ENCODE data around the gene DLD. TPM values are rescaled to one million over a fixed set of nuclear protein-coding genes. Genes with fewer than 3 reads are reported as not detected.

Gene DLD
- total and polyA plus RNA-seq, 2 of the 13 experiments (the other 11 are each of a cell fraction or from before 2014, with no cell fraction given) = 56.8 to 95.2 TPM

GRCh38 chr7:107967420-107967819 is 76.4 kb downstream of the DLD start (continued):
- TF ChIP-seq PRDM10 (CRISPR knock-in tag; IDR thresholded peaks at IDR 0.05; ENCODE audit: low read depth) (no peak), GABPB1 (CRISPR knock-in tag; IDR thresholded peaks at IDR 0.05) (no peak), RBM39 (IDR thresholded peaks at IDR 0.05; ENCODE audit: low read depth, low read length, poor library complexity, severe bottlenecking) (no peak), ATF1 (CRISPR knock-in tag; IDR thresholded peaks at IDR 0.05) (peak; percentile 47; the same call in 1 of the 2 replicates), GLMP (CRISPR knock-in tag; IDR thresholded peaks at IDR 0.05; ENCODE audit: borderline replicate concordance) (no peak), ZNF713 (CRISPR knock-in tag; IDR thresholded peaks at IDR 0.05) (no peak), RCOR2 (CRISPR knock-in tag; IDR thresholded peaks at IDR 0.05) (peak; percentile 88), NR2C2 (CRISPR knock-in tag; IDR thresholded peaks at IDR 0.05; ENCODE audit: borderline replicate concordance) (no peak), JARID2 (CRISPR knock-in tag; IDR thresholded peaks at IDR 0.05; ENCODE audit: insufficient replicate concordance) (no peak), ZNF10 (CRISPR knock-in tag; IDR thresholded peaks at IDR 0.05; ENCODE audit: borderline replicate concordance, low read depth) (no peak), MEIS2 (CRISPR knock-in tag; IDR thresholded peaks at IDR 0.05) (no peak), ZNF207 (IDR thresholded peaks at IDR 0.05; ENCODE audit: borderline replicate concordance) (no peak), ATF7 (IDR thresholded peaks at IDR 0.05) (no peak), ATF7 (CRISPR knock-in tag; IDR thresholded peaks at IDR 0.05) (no peak), ZNF550 (CRISPR knock-in tag; IDR thresholded peaks at IDR 0.05; ENCODE audit: borderline replicate concordance) (no peak), CEBPB (IDR thresholded peaks at IDR 0.05; ENCODE audit: borderline replicate concordance, low read depth, low read length) (no peak), PLRG1 (conservative IDR thresholded peaks at IDR 0.05) (no peak), ZNF235 (CRISPR knock-in tag; IDR thresholded peaks at IDR 0.05; ENCODE audit: borderline replicate concordance) (no peak), GZF1 (CRISPR knock-in tag; IDR thresholded peaks at IDR 0.05) (no peak), CREM (IDR thresholded peaks at IDR 0.05) (peak; percentile 69), CREM (CRISPR knock-in tag; IDR thresholded peaks at IDR 0.05) (no peak), HDAC2 (CRISPR knock-in tag; IDR thresholded peaks at IDR 0.05) (peak; percentile 89), ZNF614 (CRISPR knock-in tag; IDR thresholded peaks at IDR 0.05; ENCODE audit: borderline replicate concordance) (peak; percentile 69), GATAD1 (CRISPR knock-in tag; IDR thresholded peaks at IDR 0.05) (no peak), NCOA2 (CRISPR knock-in tag; IDR thresholded peaks at IDR 0.05) (peak; percentile 82), KDM2A (CRISPR knock-in tag; IDR thresholded peaks at IDR 0.05; ENCODE audit: borderline replicate concordance, low read depth) (no peak), POLR2AphosphoS2 (IDR thresholded peaks at IDR 0.05; ENCODE audit: low read depth, low read length) (no peak), NFKB2 (CRISPR knock-in tag; IDR thresholded peaks at IDR 0.05; ENCODE audit: borderline replicate concordance) (no peak)
- TF ChIP-seq, protein P1, sequence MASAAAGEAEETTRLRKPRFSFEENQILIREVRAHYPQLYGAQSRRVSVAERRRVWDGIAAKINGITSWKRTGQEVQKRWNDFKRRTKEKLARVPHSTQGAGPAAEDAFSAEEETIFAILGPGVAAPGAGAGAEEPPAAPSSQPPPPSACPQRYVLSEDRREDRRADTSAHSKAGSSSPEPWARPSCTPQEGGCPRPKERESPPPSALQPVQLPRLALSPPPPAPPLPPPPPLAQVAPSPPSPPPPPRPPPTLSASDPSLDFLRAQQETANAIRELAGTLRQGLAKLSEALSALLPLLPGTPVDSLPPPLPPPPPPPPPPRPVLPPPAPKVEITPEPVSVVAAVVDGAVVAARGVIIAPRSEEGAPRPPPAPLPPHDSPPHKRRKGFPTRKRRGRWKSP (CRISPR knock-in tag; IDR thresholded peaks at IDR 0.05) = no peak; the same call in 1 of the 2 replicates

All from HepG2 (cell line).